K562 (cell line): ENCODE data around the gene HPS5. TPM values are rescaled to one million over a fixed set of nuclear protein-coding genes. Genes with fewer than 3 reads are reported as not detected.

ENCODE experiments used
- SRSF9 ChIP-seq: fragments of 200-400 bp; formaldehyde crosslinking; IDR thresholded peaks from 2 replicates; pipeline ENCODE4 v1.6.1; 2017; ENCODE audit warnings: low read depth, low read length, borderline replicate concordance
- polyA plus RNA-seq, 8 experiments: library from polyadenylated mRNA; depleted of rRNA in 4 of 8; stranded (reverse) in 5 of 8; unstranded in 3 of 8; fragments of >200 nt; fragmentation: Nextera tagmentation in 2 of 8; fragmentation: Illumina TruSeq in 1 of 8; extraction: Ambion mirVana in 2 of 8; extraction: Trizol in 1 of 8; gene quantifications; 2 replicates each; pipeline versions ENCODE4 v1.2.1 to v1.2.3, GENCODE V29; 2011 to 2014; ENCODE audit warnings: inconsistent platforms in 1 of 8, missing spikeins in 1 of 8
- total RNA-seq, 7 experiments: library from RNA; depleted of rRNA in 6 of 7; stranded (reverse); fragments of >200 nt in 6 of 7; fragmentation: Illumina TruSeq in 2 of 7; extraction: Trizol in 2 of 7; gene quantifications; 2 replicates each; pipeline versions ENCODE4 v1.2.1 to v1.2.3, GENCODE V29; 2011 to 2021; ENCODE audit warnings: low replicate concordance in 1 of 7
- TF ChIP-seq, protein P1 (sequence below), 2 experiments: fragments of 450-650 bp; formaldehyde crosslinking in 1 of 2; IDR thresholded peaks; 2 replicates each; pipeline versions ENCODE4 v1.4.0 to v1.6.1; 2014 to 2020; ENCODE audit warnings: mild to moderate bottlenecking in 2 of 2, borderline replicate concordance in 1 of 2, low read depth in 1 of 2
- TF ChIP-seq, protein P2 (sequence below): fragments of 200-600 bp; sonication (generic); IDR thresholded peaks from one replicate; pipeline ENCODE4 v1.6.1; 2012; ENCODE audit warnings: mild to moderate bottlenecking, low read depth, low read length, inconsistent platforms

The HPS5 gene
- total and polyA plus RNA-seq, 9 of the 15 experiments (the other 6 are each of a cell fraction or from before 2014, with no cell fraction given) = 12.2 to 28.1 (median 16.8) TPM

DNA sequence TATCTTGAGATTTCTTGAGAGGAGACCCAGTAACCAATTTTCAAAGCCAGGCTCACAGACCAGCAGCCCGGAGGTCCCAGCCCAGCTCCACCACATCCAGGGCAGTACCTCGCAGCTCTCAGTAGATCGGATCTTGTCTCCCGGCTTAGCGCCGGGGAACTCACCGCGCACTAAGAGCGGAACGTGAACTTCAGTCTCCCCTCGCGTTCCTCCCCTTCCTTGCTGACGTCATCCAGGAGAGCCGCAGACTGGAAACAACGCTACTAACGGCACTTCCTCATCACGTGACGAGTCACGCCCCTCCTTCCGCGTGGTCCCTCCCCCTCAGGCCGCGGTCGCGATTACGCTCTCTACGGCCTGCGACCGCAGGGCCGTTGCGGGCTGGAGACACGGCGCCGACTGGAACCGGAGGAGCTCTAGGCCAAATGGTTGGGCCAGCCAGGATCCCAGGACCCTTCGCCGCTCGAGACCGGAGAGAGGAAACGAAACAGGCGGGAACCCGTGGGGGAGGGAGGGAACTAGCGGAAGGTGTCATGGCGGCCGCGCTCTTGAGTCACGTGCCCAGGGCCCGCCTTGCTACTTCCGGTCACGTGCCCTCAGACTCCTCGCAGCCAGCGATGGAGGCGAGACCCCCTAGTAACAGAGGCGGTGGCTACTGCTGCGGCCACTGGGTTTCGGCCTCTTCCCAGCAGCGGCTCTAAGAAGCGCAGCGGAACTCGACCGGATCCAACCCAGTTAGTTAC, at the start of gene HPS5, which contains the start of gene GTF2H1 (continued):
- TF ChIP-seq, protein P1, sequence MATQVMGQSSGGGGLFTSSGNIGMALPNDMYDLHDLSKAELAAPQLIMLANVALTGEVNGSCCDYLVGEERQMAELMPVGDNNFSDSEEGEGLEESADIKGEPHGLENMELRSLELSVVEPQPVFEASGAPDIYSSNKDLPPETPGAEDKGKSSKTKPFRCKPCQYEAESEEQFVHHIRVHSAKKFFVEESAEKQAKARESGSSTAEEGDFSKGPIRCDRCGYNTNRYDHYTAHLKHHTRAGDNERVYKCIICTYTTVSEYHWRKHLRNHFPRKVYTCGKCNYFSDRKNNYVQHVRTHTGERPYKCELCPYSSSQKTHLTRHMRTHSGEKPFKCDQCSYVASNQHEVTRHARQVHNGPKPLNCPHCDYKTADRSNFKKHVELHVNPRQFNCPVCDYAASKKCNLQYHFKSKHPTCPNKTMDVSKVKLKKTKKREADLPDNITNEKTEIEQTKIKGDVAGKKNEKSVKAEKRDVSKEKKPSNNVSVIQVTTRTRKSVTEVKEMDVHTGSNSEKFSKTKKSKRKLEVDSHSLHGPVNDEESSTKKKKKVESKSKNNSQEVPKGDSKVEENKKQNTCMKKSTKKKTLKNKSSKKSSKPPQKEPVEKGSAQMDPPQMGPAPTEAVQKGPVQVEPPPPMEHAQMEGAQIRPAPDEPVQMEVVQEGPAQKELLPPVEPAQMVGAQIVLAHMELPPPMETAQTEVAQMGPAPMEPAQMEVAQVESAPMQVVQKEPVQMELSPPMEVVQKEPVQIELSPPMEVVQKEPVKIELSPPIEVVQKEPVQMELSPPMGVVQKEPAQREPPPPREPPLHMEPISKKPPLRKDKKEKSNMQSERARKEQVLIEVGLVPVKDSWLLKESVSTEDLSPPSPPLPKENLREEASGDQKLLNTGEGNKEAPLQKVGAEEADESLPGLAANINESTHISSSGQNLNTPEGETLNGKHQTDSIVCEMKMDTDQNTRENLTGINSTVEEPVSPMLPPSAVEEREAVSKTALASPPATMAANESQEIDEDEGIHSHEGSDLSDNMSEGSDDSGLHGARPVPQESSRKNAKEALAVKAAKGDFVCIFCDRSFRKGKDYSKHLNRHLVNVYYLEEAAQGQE (IDR thresholded peaks at IDR 0.05; ENCODE audit: borderline replicate concordance) = peak; percentile 93
- TF ChIP-seq, protein P1 (CRISPR knock-in tag; IDR thresholded peaks at IDR 0.05; ENCODE audit: low read depth) = peak; percentile 78; the same call in 1 of the 2 replicates
- TF ChIP-seq, protein P2, sequence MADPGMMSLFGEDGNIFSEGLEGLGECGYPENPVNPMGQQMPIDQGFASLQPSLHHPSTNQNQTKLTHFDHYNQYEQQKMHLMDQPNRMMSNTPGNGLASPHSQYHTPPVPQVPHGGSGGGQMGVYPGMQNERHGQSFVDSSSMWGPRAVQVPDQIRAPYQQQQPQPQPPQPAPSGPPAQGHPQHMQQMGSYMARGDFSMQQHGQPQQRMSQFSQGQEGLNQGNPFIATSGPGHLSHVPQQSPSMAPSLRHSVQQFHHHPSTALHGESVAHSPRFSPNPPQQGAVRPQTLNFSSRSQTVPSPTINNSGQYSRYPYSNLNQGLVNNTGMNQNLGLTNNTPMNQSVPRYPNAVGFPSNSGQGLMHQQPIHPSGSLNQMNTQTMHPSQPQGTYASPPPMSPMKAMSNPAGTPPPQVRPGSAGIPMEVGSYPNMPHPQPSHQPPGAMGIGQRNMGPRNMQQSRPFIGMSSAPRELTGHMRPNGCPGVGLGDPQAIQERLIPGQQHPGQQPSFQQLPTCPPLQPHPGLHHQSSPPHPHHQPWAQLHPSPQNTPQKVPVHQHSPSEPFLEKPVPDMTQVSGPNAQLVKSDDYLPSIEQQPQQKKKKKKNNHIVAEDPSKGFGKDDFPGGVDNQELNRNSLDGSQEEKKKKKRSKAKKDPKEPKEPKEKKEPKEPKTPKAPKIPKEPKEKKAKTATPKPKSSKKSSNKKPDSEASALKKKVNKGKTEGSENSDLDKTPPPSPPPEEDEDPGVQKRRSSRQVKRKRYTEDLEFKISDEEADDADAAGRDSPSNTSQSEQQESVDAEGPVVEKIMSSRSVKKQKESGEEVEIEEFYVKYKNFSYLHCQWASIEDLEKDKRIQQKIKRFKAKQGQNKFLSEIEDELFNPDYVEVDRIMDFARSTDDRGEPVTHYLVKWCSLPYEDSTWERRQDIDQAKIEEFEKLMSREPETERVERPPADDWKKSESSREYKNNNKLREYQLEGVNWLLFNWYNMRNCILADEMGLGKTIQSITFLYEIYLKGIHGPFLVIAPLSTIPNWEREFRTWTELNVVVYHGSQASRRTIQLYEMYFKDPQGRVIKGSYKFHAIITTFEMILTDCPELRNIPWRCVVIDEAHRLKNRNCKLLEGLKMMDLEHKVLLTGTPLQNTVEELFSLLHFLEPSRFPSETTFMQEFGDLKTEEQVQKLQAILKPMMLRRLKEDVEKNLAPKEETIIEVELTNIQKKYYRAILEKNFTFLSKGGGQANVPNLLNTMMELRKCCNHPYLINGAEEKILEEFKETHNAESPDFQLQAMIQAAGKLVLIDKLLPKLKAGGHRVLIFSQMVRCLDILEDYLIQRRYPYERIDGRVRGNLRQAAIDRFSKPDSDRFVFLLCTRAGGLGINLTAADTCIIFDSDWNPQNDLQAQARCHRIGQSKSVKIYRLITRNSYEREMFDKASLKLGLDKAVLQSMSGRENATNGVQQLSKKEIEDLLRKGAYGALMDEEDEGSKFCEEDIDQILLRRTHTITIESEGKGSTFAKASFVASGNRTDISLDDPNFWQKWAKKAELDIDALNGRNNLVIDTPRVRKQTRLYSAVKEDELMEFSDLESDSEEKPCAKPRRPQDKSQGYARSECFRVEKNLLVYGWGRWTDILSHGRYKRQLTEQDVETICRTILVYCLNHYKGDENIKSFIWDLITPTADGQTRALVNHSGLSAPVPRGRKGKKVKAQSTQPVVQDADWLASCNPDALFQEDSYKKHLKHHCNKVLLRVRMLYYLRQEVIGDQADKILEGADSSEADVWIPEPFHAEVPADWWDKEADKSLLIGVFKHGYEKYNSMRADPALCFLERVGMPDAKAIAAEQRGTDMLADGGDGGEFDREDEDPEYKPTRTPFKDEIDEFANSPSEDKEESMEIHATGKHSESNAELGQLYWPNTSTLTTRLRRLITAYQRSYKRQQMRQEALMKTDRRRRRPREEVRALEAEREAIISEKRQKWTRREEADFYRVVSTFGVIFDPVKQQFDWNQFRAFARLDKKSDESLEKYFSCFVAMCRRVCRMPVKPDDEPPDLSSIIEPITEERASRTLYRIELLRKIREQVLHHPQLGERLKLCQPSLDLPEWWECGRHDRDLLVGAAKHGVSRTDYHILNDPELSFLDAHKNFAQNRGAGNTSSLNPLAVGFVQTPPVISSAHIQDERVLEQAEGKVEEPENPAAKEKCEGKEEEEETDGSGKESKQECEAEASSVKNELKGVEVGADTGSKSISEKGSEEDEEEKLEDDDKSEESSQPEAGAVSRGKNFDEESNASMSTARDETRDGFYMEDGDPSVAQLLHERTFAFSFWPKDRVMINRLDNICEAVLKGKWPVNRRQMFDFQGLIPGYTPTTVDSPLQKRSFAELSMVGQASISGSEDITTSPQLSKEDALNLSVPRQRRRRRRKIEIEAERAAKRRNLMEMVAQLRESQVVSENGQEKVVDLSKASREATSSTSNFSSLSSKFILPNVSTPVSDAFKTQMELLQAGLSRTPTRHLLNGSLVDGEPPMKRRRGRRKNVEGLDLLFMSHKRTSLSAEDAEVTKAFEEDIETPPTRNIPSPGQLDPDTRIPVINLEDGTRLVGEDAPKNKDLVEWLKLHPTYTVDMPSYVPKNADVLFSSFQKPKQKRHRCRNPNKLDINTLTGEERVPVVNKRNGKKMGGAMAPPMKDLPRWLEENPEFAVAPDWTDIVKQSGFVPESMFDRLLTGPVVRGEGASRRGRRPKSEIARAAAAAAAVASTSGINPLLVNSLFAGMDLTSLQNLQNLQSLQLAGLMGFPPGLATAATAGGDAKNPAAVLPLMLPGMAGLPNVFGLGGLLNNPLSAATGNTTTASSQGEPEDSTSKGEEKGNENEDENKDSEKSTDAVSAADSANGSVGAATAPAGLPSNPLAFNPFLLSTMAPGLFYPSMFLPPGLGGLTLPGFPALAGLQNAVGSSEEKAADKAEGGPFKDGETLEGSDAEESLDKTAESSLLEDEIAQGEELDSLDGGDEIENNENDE = no peak
- TF ChIP-seq SRSF9 = no peak
